Nephron progenitor cell (in vitro differentiated cells): ENCODE results near the gene NAT9.

ENCODE experiments used
- DNase-seq: peaks from one replicate; pipeline ENCODE4 v3.0.0; 2021
- H3K27ac Mint-ChIP-seq: 2 replicates; pipeline ENCODE4 v1.8.0; 2021; ENCODE audit warnings: mild to moderate bottlenecking, moderate library complexity, mixed read lengths
- H3K27me3 Mint-ChIP-seq: 2 replicates; pipeline ENCODE4 v1.8.0; 2021; ENCODE audit warnings: mild to moderate bottlenecking, low read depth, mixed read lengths; ENCODE audit not compliant: poor library complexity
- H3K36me3 Mint-ChIP-seq: 2 replicates; pipeline ENCODE4 v1.8.0; 2021; ENCODE audit warnings: low read depth, mixed read lengths
- H3K4me1 Mint-ChIP-seq: 2 replicates; pipeline ENCODE4 v1.8.0; 2021; ENCODE audit warnings: mixed read lengths
- H3K4me3 Mint-ChIP-seq: 2 replicates; pipeline ENCODE4 v1.8.0; 2021; ENCODE audit warnings: mild to moderate bottlenecking, moderate library complexity, mixed read lengths
- H3K9me3 Mint-ChIP-seq: 2 replicates; pipeline ENCODE4 v1.8.0; 2021; ENCODE audit warnings: mild to moderate bottlenecking, moderate library complexity, mixed read lengths
- TF ChIP-seq, protein P1 (sequence below): fragments of 200-600 bp; sonication (generic); IDR thresholded peaks from 2 replicates; pipeline ENCODE4 v1.5.0; 2021; ENCODE audit warnings: antibody characterized with exemption

The NAT9 gene

DNA sequence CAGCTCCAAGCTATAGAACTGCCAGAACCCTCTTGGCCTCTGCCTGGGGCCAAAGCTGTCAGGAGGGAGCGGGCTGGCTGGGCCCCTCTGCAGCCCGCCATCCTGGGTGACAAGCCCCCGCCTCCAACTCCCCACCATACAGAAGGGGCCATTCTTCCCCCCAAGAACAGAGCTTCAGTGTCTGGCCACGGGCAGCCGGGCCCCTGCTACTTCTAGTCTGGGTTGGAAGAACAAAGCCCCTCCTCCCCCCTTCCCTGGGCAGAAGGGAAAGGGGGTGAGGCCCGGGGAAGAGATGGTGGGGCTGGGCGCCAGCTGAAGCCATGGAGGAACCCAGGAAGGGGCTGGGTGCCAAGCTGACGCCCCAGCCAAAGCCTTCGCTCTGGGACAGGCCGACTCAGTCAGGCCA is 9.0 kb downstream of the NAT9 start:
- no peak for DNase-seq
- no peaks in the 10 kb centered on the region for H3K9me3 Mint-ChIP-seq
- H3K27me3 Mint-ChIP-seq, result no peaks in the 10 kb centered on the region
- H3K27ac Mint-ChIP-seq, result no peak overlapping the region
- TF ChIP-seq, protein P1, sequence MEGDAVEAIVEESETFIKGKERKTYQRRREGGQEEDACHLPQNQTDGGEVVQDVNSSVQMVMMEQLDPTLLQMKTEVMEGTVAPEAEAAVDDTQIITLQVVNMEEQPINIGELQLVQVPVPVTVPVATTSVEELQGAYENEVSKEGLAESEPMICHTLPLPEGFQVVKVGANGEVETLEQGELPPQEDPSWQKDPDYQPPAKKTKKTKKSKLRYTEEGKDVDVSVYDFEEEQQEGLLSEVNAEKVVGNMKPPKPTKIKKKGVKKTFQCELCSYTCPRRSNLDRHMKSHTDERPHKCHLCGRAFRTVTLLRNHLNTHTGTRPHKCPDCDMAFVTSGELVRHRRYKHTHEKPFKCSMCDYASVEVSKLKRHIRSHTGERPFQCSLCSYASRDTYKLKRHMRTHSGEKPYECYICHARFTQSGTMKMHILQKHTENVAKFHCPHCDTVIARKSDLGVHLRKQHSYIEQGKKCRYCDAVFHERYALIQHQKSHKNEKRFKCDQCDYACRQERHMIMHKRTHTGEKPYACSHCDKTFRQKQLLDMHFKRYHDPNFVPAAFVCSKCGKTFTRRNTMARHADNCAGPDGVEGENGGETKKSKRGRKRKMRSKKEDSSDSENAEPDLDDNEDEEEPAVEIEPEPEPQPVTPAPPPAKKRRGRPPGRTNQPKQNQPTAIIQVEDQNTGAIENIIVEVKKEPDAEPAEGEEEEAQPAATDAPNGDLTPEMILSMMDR, result no peak
- H3K4me3 Mint-ChIP-seq, result no peak overlapping the region
- peaks cover 24% of the 10 kb centered on the region for H3K36me3 Mint-ChIP-seq
- peaks cover 49% of the 10 kb centered on the region for H3K4me1 Mint-ChIP-seq

- no peaks in the 10 kb centered on the region for H3K9me3 Mint-ChIP-seq
- no peak overlapping the region for H3K4me3 Mint-ChIP-seq
- no peaks in the 10 kb centered on the region for H3K27me3 Mint-ChIP-seq
- no peak overlapping the region for H3K27ac Mint-ChIP-seq
- no peak for DNase-seq
- peaks cover 56% of the 10 kb centered on the region for H3K4me1 Mint-ChIP-seq
- TF ChIP-seq, protein P1, result no peak
- H3K36me3 Mint-ChIP-seq, result peaks cover 21% of the 10 kb centered on the region
These were observed 9.7 kb downstream of the NAT9 start for GRCh38 chr17:74766413-74766812.

DNA sequence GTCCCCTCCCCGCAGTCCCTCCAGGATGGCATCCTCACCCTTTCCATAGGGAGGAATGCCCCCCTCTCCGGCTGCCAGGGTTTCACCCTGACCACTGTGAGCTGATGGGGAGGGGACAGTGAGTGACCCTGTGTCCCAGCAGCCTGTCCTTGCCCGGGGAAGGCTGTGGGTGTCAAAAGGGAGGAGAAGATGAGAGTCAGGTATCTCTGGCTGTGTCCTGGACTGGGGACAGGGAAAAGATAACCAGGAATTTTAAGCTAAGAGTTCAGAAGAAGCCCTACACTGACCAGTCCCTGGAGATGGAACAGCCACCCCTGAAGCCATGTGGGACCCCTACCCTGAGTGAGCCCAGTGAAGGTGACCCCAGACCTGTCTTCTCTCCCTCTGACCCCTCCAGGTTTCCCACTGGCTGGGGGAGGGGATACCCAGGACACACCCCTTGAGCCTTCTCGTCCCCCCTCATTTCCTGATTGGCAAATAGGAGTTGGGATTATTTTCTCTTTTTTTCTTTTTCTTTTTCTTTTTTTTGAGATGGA is 11.3 kb downstream of the NAT9 start:
- H3K4me1 Mint-ChIP-seq, result peaks cover 72% of the 10 kb centered on the region
- H3K36me3 Mint-ChIP-seq, result peaks cover 12% of the 10 kb centered on the region
- DNase-seq, result no peak
- no peaks in the 10 kb centered on the region for H3K27me3 Mint-ChIP-seq
- H3K4me3 Mint-ChIP-seq, result peak overlapping the region; percentile 64
- peak overlapping the region; percentile 90 for H3K27ac Mint-ChIP-seq
- no peaks in the 10 kb centered on the region for H3K9me3 Mint-ChIP-seq
- TF ChIP-seq, protein P1, result no peak

DNA sequence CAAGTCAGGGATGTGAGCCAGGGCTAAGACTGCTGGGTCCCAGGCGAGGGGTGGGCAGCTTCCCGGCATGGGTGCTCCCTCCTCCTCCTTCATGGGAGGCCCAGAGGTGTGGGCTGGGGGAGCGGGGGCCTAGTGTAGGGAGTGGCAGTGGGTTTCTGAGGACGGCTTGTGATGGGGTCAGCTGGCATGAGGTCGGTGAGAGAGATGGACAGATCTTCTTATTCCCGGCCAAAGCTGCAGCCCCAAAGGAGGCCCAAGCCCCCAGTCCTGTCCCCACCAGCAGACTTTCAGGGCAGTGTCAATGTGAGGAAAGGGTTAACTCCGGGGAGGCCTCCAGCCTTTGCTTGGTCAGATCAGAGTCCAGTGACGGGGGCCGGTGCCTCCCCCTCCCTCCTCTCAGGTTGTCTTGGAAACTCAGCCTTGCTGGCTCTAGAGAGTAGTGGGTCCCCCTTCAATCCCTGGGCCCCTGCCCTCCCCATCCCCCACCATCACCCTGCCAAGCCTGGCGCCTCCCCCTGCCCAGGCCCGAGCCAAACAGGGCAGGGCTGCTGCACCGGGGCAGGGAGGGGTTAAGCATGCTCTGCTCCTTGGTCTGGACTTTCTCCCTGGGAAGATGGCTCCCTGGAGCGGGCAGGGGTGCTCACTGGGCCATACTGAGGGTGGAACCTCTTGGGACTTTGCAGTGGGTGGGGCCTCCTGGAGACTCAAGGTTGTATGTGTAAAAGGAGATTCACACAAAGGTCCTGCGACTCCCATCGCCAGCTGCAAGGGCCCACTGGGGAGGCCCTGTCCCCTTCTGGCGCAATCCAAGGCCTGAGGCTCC is 12.4 kb downstream of the NAT9 start:
- Mint-ChIP-seq H3K36me3 (peaks cover 11% of the 10 kb centered on the region), H3K27me3 (no peaks in the 10 kb centered on the region), H3K9me3 (no peaks in the 10 kb centered on the region), H3K4me3 (peak overlapping the region; percentile 60), H3K27ac (peak overlapping the region; percentile 90), H3K4me1 (peaks cover 81% of the 10 kb centered on the region)
- peak; percentile 81 for DNase-seq
- TF ChIP-seq, protein P1, result no peak

DNA sequence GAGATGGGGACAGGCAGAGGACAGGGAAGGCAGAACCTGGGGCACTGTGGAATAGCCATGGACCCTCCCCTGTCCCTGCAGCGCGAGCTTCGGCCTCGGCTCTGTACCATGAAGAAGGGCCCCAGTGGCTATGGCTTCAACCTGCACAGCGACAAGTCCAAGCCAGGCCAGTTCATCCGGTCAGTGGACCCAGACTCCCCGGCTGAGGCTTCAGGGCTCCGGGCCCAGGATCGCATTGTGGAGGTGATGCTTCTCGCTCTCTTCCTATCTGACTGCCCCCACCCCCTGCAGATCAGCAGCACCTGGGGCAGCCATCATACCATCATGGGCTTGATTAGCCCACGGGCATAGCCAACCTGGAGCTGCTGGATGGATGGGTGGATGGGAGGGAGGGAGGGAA is 14.2 kb downstream of the NAT9 start:
- Mint-ChIP-seq H3K27ac (no peak overlapping the region), H3K27me3 (no peaks in the 10 kb centered on the region), H3K4me3 (no peak overlapping the region), H3K9me3 (no peaks in the 10 kb centered on the region), H3K36me3 (peaks cover 4% of the 10 kb centered on the region), H3K4me1 (peaks cover 92% of the 10 kb centered on the region)
- DNase-seq, result no peak
- TF ChIP-seq, protein P1, result no peak

GRCh38 chr17:74761419-74761818 is 14.7 kb downstream of the NAT9 start:
- Mint-ChIP-seq H3K9me3 (no peaks in the 10 kb centered on the region), H3K4me1 (peaks cover 92% of the 10 kb centered on the region), H3K36me3 (no peaks in the 10 kb centered on the region), H3K4me3 (peak overlapping the region; percentile 7), H3K27ac (no peak overlapping the region), H3K27me3 (no peaks in the 10 kb centered on the region)
- TF ChIP-seq, protein P1, result no peak
- DNase-seq, result no peak
